GM18499 (cell line): ENCODE results near the gene CLRN1.

ENCODE experiments used
- ATAC-seq: cut with Tn5 transposase; IDR thresholded peaks from one replicate; pipeline ENCODE4 v1.9.1; 2021; ENCODE audit warnings: moderate number of reproducible peaks; ENCODE audit not compliant: insufficient read depth, unreplicated experiment

The CLRN1 gene

DNA sequence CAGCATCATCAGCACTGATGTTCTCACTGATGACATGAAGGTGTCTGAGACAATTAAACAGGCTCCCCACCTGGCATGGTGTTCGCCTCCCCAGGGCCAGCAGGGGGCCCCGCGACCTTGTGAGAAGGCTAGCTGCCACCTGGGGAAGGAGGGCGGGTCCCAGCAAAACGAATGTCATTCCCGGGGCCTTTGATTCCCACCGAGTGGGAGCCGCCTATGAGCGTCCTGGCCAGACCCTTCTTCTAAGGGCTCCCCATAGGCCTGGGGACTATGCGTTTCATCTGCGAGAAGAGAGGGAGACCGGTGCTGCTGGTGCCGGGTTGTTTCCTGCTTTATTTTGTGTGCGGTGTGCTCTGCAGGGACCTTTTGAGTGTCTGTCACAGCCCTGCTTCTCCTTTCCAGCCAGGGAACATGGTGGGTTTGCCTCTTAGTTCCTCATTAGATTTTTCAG, 46.8 kb downstream of the CLRN1 start:
- ATAC-seq = no peak

DNA sequence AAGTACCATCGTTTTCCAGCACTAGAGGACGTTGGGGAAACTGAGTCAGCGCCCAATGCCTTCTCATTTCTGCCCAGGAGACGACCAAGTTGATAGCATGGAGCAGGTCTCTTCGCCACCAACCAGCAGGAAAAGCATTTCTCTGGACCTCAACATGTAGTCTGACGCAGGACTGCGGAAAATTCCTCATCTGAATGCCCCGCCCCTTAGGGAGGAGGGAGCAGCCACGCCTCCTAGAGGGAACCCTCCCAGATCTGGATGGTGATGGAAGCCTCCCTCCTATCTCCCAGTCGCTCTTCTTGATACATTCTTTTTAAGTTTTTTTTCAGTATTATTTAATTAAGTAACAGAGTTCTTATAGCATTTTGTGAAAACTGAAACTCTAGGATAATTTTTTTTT, 49.9 kb downstream of the CLRN1 start:
- ATAC-seq = no peak

DNA sequence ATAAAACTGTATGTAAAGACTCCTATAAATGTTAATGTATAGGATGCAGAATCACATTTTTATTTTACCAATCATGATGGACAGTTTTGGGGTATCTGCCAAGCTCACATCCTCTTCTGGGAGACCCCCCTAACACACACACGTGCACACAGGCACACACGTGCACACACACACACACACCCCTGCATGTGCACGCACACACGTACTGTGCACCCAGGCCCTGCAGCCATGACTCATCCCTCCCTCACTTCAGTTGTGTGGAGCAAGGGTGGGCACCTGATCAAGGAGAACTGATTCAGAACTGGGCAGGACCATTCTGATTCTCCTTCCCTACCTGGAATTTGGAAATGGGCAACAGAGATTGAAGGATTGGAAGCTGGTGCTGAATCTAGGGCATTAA, 51.3 kb downstream of the CLRN1 start:
- no peak for ATAC-seq

DNA sequence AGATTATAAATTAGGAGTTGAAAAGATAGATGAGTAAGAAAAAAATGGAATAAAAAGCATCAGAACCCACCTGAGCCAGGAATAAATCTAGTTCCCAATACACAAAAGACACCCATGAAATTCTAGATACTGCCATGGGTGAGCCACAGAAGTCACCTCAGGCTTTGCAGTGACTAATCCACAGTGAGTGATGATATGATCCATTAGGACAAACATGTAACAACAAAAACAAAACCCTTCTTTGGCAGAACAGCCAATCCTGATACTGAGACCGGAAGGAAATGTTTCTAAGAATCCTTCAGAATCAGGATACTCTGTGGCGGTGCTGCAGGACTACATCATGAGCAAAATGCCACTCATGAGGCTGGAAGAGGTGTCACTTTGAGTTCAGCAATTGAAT, 52.3 kb downstream of the CLRN1 start:
- ATAC-seq = no peak

DNA sequence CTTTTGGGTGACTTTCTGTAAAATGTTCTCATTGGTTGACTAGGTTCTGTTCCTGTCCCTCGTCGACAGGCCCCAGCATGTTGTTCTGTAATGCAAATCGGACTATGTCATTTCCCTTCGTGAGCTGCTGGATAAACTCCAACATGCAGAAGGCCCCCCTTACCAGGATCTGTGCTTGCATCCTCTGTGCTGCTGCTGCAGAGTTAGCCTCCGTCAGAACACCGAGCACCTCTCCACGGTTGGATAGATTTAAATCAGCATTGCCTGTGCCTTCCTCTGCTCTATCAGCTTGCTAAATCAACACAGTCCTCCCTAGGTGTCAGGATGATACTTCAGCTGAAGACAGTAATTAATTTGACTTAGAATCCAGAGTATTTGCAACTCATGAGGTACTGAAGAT, 54.6 kb downstream of the CLRN1 start:
- no peak for ATAC-seq

DNA sequence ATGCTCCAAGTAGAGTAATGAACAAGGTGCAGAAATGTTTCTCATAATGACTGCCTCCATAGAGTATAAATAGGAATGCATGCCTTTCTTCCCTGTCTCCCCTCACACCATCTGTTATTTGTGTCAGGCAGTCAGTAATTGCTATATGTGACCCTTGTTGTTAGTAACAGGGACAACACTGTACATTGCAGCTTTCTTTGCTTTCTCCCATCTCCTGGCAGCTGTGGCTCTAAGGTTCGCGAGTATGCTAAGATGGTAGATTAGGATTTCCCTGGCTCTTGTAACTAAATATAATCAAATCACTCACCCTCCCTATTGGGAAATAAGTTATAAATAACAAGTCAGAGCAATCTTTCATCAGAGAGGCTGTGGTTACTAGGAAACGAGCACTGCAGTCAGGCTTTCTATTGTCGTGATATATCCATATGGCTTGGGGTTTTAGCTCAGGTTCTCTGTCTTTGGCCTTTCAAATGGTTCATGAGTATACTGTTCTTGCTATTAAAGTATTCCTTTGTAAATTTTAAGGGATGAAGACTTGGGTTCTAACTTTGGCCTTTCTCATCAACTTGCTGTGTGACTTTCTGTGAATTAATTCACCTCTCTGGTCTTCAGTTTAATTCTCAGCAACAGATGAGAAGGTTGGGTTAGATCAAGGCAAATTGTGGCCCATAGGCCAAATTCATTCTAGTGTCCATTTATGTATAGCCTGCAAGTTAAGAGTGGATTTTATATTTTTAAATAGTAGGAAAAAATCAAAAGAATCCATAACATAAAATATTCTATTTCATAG, 59.2 kb downstream of the CLRN1 start:
- no peak for ATAC-seq

DNA sequence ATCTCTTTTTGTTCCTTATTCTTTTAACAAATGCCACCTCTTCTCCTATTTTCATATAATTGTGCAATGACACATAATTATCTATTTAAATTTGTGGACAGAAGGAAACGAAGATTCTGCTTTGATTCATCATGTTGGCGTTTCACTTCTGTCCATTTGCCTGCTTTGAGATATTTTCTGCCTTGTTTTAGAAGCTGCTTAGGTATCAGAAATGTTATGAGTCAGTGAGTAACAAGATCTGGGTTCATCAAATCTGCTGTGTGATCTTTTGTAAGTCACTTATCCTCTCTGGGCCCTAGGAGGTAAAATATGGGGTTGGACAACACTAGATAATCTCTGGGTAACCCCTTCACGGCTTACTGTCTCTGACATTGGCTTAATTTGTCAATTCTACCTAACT, 60.0 kb downstream of the CLRN1 start:
- ATAC-seq = peak; percentile 89

DNA sequence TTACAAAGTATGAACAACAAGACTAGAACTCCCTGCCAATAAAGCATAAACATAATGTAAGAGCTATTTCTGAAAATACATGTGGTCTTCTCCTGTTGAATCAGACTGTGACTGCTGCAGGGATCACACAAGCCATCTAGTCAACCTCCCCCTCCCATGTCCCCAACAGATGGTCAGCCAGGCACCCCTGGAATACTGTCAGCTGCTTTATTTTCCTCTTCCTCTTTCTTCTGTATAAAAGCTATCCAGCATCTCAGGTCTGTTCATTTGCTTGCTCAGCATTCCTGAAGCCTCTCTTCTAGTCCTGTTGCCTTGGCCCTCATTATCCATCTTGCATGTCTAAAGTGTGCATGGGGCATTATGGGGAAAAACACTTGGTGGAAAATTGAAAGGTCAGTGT, 60.8 kb downstream of the CLRN1 start:
- ATAC-seq = no peak

DNA sequence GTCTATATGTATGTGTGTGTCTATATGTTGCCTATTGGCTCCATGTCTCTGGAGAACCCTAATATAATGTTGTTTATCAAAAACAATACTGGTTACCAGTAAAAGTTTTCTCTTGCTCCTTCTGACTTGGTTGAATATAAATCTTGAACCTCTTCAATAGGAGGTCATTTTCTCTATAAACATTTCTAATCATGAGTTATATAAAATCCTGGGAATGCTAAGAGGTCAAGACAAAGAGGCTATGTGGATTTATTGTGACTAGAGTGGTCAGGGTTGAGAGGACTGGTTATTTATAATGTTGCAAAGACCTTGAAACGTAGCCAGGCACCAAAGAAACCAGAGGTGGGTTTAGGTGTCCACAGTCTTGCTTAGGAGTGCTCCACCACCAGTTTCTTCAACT, 66.1 kb downstream of the CLRN1 start:
- ATAC-seq = no peak

DNA sequence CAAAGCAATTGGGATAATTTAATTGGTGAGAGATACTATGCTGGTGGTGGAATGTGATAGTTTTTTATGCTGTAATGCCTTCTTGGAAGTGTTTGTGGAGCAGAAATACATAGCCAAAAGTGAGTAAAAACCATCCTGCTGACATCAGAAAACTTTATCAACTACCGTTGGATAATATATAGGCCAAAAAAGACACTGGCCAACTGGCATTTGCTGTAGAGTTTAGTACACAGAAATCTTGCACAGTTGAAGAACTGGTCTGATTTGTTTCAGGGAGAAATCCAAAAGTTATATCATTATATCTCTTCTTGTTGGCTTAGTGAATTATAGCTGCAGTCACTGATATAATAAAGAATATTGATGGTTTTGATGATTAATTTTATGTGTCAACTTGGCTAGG, 66.8 kb downstream of the CLRN1 start:
- no peak for ATAC-seq

DNA sequence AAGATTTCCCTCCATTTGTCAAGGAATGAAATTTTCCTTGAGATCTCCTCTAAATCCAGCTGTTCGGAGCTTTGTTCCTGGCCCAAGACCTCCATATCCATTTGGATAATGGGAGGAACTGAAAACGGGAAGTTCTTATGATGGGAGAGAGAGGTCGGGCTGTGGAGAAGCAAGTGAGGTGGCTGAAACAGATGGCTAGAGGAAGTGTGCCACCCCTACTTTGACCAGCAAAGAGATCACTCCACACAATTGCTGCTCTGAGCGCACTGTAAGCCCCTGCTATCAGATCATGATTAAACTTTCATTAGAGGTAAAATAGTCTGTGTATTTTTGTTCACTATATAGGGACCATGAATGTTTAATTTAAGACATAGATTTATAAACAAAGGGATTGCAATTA, 67.2 kb downstream of the CLRN1 start, which contains the start of gene MINDY4B:
Gene MINDY4B (minus strand): TSS at position 101 of the 400 bp plus-strand sequence. CDS start 0 bp downstream, at position 101.
- ATAC-seq = no peak

DNA sequence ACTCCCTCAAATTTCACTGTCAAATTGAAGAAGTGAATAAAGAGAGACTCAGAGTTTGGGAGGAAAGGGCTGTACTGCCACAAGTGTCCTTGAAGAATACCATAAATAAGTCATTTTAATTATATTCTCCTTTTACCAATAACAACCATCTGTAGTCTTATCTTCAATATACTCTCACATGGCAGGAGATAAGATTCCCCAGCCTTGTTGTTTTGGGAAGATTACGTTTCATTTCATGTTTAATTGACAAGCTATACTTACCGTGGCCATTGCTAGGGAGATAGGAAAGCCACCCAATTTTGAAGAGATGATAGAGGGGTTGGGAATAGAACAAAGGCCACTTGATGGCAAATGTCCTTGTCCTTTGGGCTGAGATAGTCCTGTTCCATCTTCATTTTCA, 69.5 kb downstream of the CLRN1 start:
- no peak for ATAC-seq

DNA sequence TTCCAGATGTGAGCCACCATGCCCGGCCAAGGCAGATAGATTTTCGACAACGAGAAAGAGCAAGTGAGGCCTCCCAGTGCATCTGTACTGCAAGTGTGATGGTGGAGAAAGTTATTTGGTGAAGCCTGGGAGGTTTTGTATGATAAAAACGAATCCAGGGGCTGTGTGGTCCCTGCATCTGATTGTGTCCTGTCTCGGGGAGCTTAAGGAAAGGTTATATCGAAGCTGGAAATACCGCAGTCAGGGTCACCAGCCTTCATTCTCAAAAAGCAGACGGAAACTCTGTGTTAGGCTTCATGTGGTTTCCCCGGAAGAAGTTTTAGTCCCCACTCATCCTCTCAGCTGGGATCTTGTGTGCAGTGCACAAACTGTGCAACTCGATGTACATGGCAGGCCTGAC, 70.7 kb downstream of the CLRN1 start:
- ATAC-seq = no peak

DNA sequence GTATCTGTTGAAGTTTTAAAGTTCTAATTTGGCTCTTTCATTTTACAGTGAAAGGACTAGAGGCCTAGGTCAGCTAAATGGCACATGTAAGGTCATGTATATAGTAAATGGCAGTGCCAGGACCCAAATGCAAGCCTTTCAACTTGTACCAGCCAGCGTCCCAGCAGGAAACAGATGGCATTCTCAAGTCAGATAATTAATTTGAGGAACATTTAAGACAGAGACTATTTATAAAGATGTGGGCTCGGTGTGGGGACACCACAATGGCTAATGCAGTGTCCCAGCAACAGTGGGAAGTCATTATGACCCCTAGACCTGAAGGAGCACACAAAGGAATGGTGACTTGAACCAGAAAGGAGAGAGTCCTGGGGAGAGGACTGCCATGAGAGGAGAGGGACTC, 73.4 kb downstream of the CLRN1 start:
- ATAC-seq = no peak

DNA sequence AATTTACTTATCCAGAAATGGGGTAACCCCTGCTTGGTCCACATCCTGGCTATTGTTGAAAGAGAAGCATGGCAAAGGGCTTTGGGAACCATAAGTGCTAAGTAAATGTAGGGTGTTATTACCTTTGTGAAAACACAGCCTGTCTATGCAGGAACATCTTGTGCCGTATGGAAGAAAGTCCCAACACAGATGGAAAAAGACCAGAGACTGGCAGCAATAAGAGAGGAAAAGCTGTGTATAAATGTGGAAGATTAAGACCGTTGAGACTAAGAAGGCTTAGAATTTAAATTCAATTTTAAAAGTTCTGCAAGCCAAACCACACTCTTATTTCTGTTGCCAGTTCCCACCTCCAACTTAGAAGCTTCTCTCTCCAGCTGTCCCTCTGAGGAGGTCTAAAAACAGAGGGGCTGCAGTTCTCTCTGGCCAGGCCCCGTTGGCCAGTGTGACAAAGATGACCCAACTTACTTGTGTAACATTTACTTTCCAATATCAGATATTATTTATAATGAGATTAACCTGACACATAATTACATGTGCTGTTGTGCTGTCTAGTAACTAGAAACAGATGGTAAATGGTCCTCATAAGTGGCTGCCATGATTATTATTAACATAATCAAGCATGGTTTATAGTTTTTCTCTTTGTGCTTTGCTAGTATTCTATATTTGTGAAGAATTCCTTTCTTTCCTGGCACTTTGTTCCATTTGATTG, 74.3 kb downstream of the CLRN1 start:
- no peak for ATAC-seq

DNA sequence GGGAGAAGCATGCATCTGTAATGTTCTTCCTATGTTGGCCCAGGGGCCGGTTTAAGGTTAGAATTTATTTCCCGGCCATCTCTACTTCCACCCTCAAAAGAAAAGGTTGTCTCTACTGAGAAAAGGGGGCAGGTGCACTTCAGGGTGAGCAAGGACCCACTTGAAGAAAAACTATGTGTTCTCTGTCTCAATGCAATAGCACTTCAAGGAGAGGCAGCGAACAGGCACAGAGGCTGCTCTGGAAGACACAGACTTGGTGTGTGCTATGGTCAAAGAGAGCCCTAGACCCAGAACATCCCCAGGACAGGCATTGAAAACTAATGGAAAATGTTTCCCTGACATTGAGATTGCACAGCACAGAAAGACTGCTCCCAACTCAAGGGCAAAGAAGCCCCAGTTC, 74.9 kb downstream of the CLRN1 start:
- ATAC-seq = no peak

DNA sequence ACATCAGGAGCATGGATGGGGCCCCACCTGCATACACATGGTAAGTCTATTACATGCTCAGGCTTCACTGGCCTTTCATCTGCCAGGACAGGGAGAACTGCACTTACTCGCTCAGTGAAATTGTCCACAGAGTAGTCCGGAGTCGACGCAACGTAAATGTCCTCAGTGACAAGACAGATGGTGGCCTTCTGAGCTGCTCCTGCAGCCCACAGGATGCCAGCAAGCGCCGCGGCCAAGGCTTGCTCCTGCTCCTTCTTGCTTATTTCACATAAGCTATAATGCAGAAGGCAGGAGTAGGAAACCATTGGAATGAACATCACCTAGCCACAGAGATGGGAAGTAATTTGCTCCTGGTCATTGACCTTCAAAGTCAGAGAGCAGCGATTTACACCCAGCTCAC, 81.7 kb downstream of the CLRN1 start:
- ATAC-seq = no peak

DNA sequence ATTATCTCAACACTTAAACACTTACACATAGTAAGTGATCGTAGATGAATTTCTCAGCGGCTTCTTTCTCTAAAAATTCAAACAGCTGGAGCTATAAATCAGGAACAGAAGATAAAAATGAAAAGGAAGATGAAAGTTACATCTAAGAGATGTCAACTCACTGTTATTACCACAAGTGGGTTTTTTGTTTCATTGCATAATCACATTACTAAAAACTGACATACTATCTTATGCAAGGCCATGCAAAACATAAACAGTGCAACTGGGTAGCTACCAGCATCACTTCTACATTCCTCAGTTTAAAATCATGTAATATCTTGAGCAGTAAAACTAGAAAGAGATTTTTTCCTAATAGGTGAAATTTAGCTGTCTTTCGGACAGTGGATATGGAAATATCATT, 82.2 kb downstream of the CLRN1 start:
- no peak for ATAC-seq

DNA sequence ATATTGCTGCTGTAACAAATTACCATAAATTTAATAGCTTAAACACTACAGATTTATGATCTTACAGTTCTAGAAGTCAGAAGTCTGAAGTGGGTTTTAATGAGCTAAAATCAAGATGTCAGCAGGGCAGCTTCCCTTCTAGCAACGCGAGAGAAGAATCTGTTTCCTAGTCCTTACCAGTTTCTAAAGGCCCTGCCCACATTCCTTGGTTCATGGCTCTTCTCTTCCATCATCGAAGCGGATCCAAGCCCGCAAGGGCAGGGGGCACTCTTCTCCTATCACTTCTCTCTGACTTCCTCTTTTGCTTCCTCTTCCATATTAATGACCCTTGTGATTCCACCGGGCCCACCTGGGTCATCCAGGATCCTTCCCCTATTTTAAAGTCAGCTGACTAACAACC, 83.4 kb downstream of the CLRN1 start:
- ATAC-seq = no peak

DNA sequence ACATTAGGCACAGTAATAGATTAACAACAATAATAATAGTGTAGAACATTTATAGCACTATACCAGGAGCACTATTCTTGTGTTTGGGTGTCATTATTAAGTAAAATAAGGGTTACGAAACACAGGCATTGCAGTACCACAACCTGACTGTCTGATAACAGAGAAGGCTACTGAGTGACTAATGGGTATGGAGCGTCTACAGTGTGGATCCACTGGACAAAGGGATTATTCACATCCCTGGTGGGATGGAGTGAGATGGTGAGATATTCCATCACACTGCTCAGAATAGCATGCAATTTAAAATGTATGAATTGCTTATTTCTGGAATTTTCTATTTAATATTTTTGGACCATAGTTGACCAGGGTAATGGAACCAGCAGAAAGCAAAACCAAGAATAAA, 85.5 kb downstream of the CLRN1 start:
- no peak for ATAC-seq

DNA sequence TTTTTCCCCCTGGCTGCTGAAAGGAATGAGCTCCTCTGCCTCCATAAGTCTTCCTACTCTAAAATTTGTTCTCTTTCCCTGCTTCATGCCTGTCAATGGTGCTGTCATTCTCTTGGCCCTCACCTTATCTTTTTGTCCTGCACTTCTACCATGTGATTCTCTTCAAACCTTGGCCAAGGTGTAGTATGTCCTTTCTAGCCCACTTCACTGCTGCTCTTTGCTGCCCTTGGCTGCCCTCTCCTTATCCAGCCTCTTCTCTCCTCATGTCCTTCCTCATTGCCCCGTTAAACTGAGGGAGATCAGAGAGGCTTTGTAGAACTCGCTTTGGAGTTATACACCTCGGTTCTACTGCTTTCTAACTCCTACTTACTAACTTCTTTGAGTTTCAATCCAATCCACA, 87.0 kb downstream of the CLRN1 start:
- ATAC-seq = no peak
